ENCODE results near the gene PCDH19.

PCDH19 gene

GRCh38 chrX:100407147-100407783 is 2.8 kb downstream of the PCDH19 start:
- DNase-seq (ENCODE audit: low read depth): no peak

GRCh38 chrX:100405424-100405823 is 4.6 kb downstream of the PCDH19 start:
- no peak for DNase-seq (ENCODE audit: low read depth)

- no peak for DNase-seq (ENCODE audit: low read depth)
Measured at GRCh38 chrX:100404851-100405250, 5.2 kb downstream of the PCDH19 start.

- no peak for DNase-seq (ENCODE audit: low read depth)
Measured at GRCh38 chrX:100395781-100396180, 14.3 kb downstream of the PCDH19 start.

- DNase-seq (ENCODE audit: low read depth): peak; percentile 17
Measured at GRCh38 chrX:100381619-100382018, 28.5 kb downstream of the PCDH19 start.

GRCh38 chrX:100379388-100379986 is 30.6 kb downstream of the PCDH19 start:
- DNase-seq (ENCODE audit: low read depth): peak; percentile 25

GRCh38 chrX:100377826-100378225 is 32.2 kb downstream of the PCDH19 start:
- DNase-seq (ENCODE audit: low read depth): no peak

- peak; percentile 45 for DNase-seq (ENCODE audit: low read depth)
Measured at GRCh38 chrX:100376576-100376975, 33.5 kb downstream of the PCDH19 start.

GRCh38 chrX:100373673-100374072 is 36.4 kb downstream of the PCDH19 start:
- no peak for DNase-seq (ENCODE audit: low read depth)

- peak; percentile 8 for DNase-seq (ENCODE audit: low read depth)
Measured at GRCh38 chrX:100368167-100368566, 41.9 kb downstream of the PCDH19 start.

- no peak for DNase-seq (ENCODE audit: low read depth)
Measured at GRCh38 chrX:100363896-100364295, 46.2 kb downstream of the PCDH19 start.

GRCh38 chrX:100358766-100359165 is 51.3 kb downstream of the PCDH19 start:
- no peak for DNase-seq (ENCODE audit: low read depth)

- DNase-seq (ENCODE audit: low read depth): no peak
Measured at GRCh38 chrX:100356351-100356896, 53.6 kb downstream of the PCDH19 start.

GRCh38 chrX:100355680-100356079 is 54.4 kb downstream of the PCDH19 start:
- no peak for DNase-seq (ENCODE audit: low read depth)

GRCh38 chrX:100353326-100353725 is 56.7 kb downstream of the PCDH19 start:
- no peak for DNase-seq (ENCODE audit: low read depth)

- no peak for DNase-seq (ENCODE audit: low read depth)
Measured at GRCh38 chrX:100350704-100351489, 59.2 kb downstream of the PCDH19 start.

GRCh38 chrX:100349391-100349790 is 60.7 kb downstream of the PCDH19 start:
- no peak for DNase-seq (ENCODE audit: low read depth)

GRCh38 chrX:100341142-100341510 is 68.9 kb downstream of the PCDH19 start:
- DNase-seq (ENCODE audit: low read depth): no peak

- no peak for DNase-seq (ENCODE audit: low read depth)
Measured at GRCh38 chrX:100340491-100341141, 69.5 kb downstream of the PCDH19 start.

GRCh38 chrX:100328351-100328750 is 81.7 kb downstream of the PCDH19 start:
- DNase-seq (ENCODE audit: low read depth): no peak

- no peak for DNase-seq (ENCODE audit: low read depth)
Measured at GRCh38 chrX:100319716-100320115, 90.4 kb downstream of the PCDH19 start.

GRCh38 chrX:100316987-100317386 is 93.1 kb downstream of the PCDH19 start:
- no peak for DNase-seq (ENCODE audit: low read depth)

Data from iris pigment epithelial cell (primary cell).